ENCODE results near the gene ZBTB2. TPM values are rescaled to one million over a fixed set of nuclear protein-coding genes. Genes with fewer than 3 reads are reported as not detected.
"Not testable (repeated sequence)": the region's sequence is repeated elsewhere in the genome, so short reads cannot be mapped to it uniquely, and the experiment has no call there.

Gene ZBTB2
- polyA plus RNA-seq, 1 donor, result 16.0 TPM

- Histone ChIP-seq H3K4me1 (ENCODE audit: control insufficient read depth, insufficient read depth, low read length) (no peaks in the 10 kb centered on the region), H3K36me3 (ENCODE audit: control insufficient read depth, insufficient read depth, low read length) (no peaks in the 10 kb centered on the region), H3K27ac (ENCODE audit: low read length) (no peak overlapping the region), H3K27me3 (ENCODE audit: control insufficient read depth, insufficient read depth, low read length) (peaks cover 10% of the 10 kb centered on the region), H3K4me3 (ENCODE audit: low read length) (no peak overlapping the region), H3K9me3 (ENCODE audit: control insufficient read depth, low read depth, low read length) (no peaks in the 10 kb centered on the region)
- no peak for DNase-seq
- no CpG with 5 or more reads among the region's 1 CpG for WGBS (ENCODE audit: insufficient coverage, low lambda C conversion rate)
These were observed 69.9 kb downstream of the ZBTB2 start for GRCh38 chr6:151321438-151321837.

GRCh38 chr6:151320140-151320539 is 71.2 kb downstream of the ZBTB2 start:
- Histone ChIP-seq H3K4me1 (ENCODE audit: control insufficient read depth, insufficient read depth, low read length) (no peaks in the 10 kb centered on the region), H3K9me3 (ENCODE audit: control insufficient read depth, low read depth, low read length) (no peaks in the 10 kb centered on the region), H3K27ac (ENCODE audit: low read length) (no peak overlapping the region), H3K27me3 (ENCODE audit: control insufficient read depth, insufficient read depth, low read length) (peaks cover under 1% of the 10 kb centered on the region), H3K36me3 (ENCODE audit: control insufficient read depth, insufficient read depth, low read length) (no peaks in the 10 kb centered on the region), H3K4me3 (ENCODE audit: low read length) (no peak overlapping the region)
- WGBS (ENCODE audit: insufficient coverage, low lambda C conversion rate), result no CpG with 5 or more reads among the region's 7 CpGs
- DNase-seq, result no peak

- no peaks in the 10 kb centered on the region for H3K36me3 ChIP-seq (ENCODE audit: control insufficient read depth, insufficient read depth, low read length)
- H3K4me1 ChIP-seq (ENCODE audit: control insufficient read depth, insufficient read depth, low read length), result peaks cover 8% of the 10 kb centered on the region
- no peak overlapping the region for H3K4me3 ChIP-seq (ENCODE audit: low read length)
- no peak for DNase-seq
- H3K27ac ChIP-seq (ENCODE audit: low read length), result peak overlapping the region; percentile 60
- no peaks in the 10 kb centered on the region for H3K27me3 ChIP-seq (ENCODE audit: control insufficient read depth, insufficient read depth, low read length)
- no peaks in the 10 kb centered on the region for H3K9me3 ChIP-seq (ENCODE audit: control insufficient read depth, low read depth, low read length)
- WGBS (ENCODE audit: insufficient coverage, low lambda C conversion rate), result no CpG with 5 or more reads among the region's 3 CpGs
These were observed 73.4 kb downstream of the ZBTB2 start for GRCh38 chr6:151317995-151318365.

GRCh38 chr6:151317103-151317994 is 74.0 kb downstream of the ZBTB2 start:
- no peak for DNase-seq
- Histone ChIP-seq H3K27me3 (ENCODE audit: control insufficient read depth, insufficient read depth, low read length) (no peaks in the 10 kb centered on the region), H3K36me3 (ENCODE audit: control insufficient read depth, insufficient read depth, low read length) (no peaks in the 10 kb centered on the region), H3K9me3 (ENCODE audit: control insufficient read depth, low read depth, low read length) (no peaks in the 10 kb centered on the region), H3K4me3 (ENCODE audit: low read length) (no peak overlapping the region), H3K27ac (ENCODE audit: low read length) (peak overlapping the region; percentile 60), H3K4me1 (ENCODE audit: control insufficient read depth, insufficient read depth, low read length) (peaks cover 13% of the 10 kb centered on the region)
- 83% methylated on average over 1 of the region's 2 CpGs for WGBS (ENCODE audit: insufficient coverage, low lambda C conversion rate)

DNA sequence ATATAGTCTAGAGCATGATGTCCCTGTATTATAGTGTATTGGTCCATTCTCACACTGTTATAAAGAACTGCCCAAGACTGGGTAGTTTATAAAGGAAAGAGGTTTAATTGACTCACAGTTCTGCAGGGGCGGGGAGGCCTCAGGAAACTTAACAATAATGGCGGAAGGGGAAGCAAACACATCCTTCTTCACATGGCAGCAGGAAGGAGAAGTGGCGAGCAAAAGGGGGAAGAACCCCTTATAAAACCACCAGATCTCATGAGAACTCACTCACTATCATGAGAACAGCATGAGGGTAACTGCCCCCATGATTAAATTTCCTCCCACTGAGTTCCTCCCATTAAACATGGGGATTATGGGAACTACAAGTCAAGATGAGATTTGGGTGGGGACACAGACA is 75.7 kb downstream of the ZBTB2 start:
- H3K36me3 ChIP-seq (ENCODE audit: control insufficient read depth, insufficient read depth, low read length); H3K9me3 ChIP-seq (ENCODE audit: control insufficient read depth, low read depth, low read length); H3K4me3 ChIP-seq (ENCODE audit: low read length); H3K27me3 ChIP-seq (ENCODE audit: control insufficient read depth, insufficient read depth, low read length); DNase-seq; H3K27ac ChIP-seq (ENCODE audit: low read length): not testable (repeated sequence)
- peaks cover 13% of the 10 kb centered on the region for H3K4me1 ChIP-seq (ENCODE audit: control insufficient read depth, insufficient read depth, low read length)
- no CpG with 5 or more reads among the region's 3 CpGs for WGBS (ENCODE audit: insufficient coverage, low lambda C conversion rate)

Other genes starting within 250 kb of the ZBTB2 start
- gene AKAP12, start 151.6 kb downstream of the ZBTB2 start, polyA plus RNA-seq, result 62.7 TPM
- gene RMND1, start 60.6 kb upstream of the ZBTB2 start, polyA plus RNA-seq, result 41.2 TPM
- 1.6 TPM for gene CCDC170, start 102.5 kb upstream of the ZBTB2 start, polyA plus RNA-seq